IMR-90 (cell line): ENCODE measurements around the gene XPO4. TPM values are rescaled to one million over a fixed set of nuclear protein-coding genes. Genes with fewer than 3 reads are reported as not detected.

Experiments used
- ATAC-seq: fragments of 200-7000 bp; cut with Tn5 transposase; 2 replicates; pipeline ENCODE4 v1.9.1; 2020; ENCODE audit warnings: low read depth, mild to moderate bottlenecking, moderate library complexity
- BruUV-seq: library from RNA; stranded (reverse); fragments of 400-500 nt; replicated peaks from 2 replicates; lab custom pipeline; 2021; lab: Mats Ljungman, UMichigan
- CTCF ChIA-PET: fragments of 300-600 bp; formaldehyde crosslinking; extraction: SDS; loops from one replicate; lab custom pipeline; 2021; ENCODE audit warnings: antibody characterized with exemption; lab: Yijun Ruan, JAX
- POLR2A ChIA-PET: fragments of 300-600 bp; sonication (Branson Sonifier 250); formaldehyde crosslinking; loops from one replicate; lab custom pipeline; 2022; ENCODE audit warnings: antibody characterized with exemption; ENCODE audit not compliant: unreplicated experiment; lab: Charles Lee
- DNase-seq: peaks from one replicate; pipeline ENCODE4 v3.0.0; 2013
- H2AFZ ChIP-seq: replicated peaks from 2 replicates; pipeline ENCODE3; 2013; ENCODE audit warnings: low read length, mild to moderate bottlenecking; ENCODE audit not compliant: poor library complexity
- H2AK5ac ChIP-seq: 2 replicates; pipeline ENCODE4 v1.6.1; 2013; ENCODE audit warnings: low read depth, low read length, inconsistent platforms
- H2AK9ac ChIP-seq: replicated peaks from 2 replicates; pipeline ENCODE3; 2013; ENCODE audit warnings: mild to moderate bottlenecking, low read depth, low read length, moderate library complexity; ENCODE audit not compliant: poor library complexity
- H2BK120ac ChIP-seq: 2 replicates; pipeline ENCODE4 v1.6.1; 2013; ENCODE audit warnings: low read depth, low read length, inconsistent platforms
- H2BK15ac ChIP-seq: 3 replicates; pipeline ENCODE4 v1.6.1; 2013; ENCODE audit warnings: low read depth, low read length, inconsistent platforms
- H2BK20ac ChIP-seq: 2 replicates; pipeline ENCODE4 v1.6.1; 2013; ENCODE audit warnings: low read depth, mild to moderate bottlenecking, inconsistent platforms, low read length, moderate library complexity
- H2BK5ac ChIP-seq: 2 replicates; pipeline ENCODE4 v1.6.1; 2013; ENCODE audit warnings: mild to moderate bottlenecking, low read depth, low read length, inconsistent platforms; ENCODE audit not compliant: poor library complexity, severe bottlenecking
- H3K14ac ChIP-seq: replicated peaks from 2 replicates; pipeline ENCODE4 v1.6.1; 2013; ENCODE audit warnings: low read depth, low read length, inconsistent platforms
- H3K18ac ChIP-seq: 2 replicates; pipeline ENCODE4 v1.6.1; 2013; ENCODE audit warnings: low read depth, low read length, control low read depth
- H3K23ac ChIP-seq: 2 replicates; pipeline ENCODE4 v1.6.1; 2013; ENCODE audit warnings: low read depth, low read length, inconsistent platforms
- H3K27ac ChIP-seq: 2 replicates; pipeline ENCODE4 v1.5.1; 2013; ENCODE audit warnings: mild to moderate bottlenecking, control low read depth, low read length; ENCODE audit not compliant: insufficient read depth
- H3K27me3 ChIP-seq: 2 replicates; pipeline ENCODE4 v1.6.1; 2013; ENCODE audit warnings: low read length; ENCODE audit not compliant: control insufficient read depth, insufficient read depth
- H3K36me3 ChIP-seq: 2 replicates; pipeline ENCODE4 v1.6.1; 2013; ENCODE audit warnings: low read length, mixed read lengths; ENCODE audit not compliant: control insufficient read depth, insufficient read depth
- H3K4ac ChIP-seq: 2 replicates; pipeline ENCODE4 v1.6.1; 2013; ENCODE audit warnings: low read depth, low read length, inconsistent platforms
- H3K4me1 ChIP-seq: 2 replicates; pipeline ENCODE4 v1.6.1; 2013; ENCODE audit warnings: low read length, mixed read lengths; ENCODE audit not compliant: control insufficient read depth, insufficient read depth
- H3K4me2 ChIP-seq: 2 replicates; pipeline ENCODE4 v1.6.1; 2013; ENCODE audit warnings: low read depth, mild to moderate bottlenecking, control low read depth, low read length, moderate library complexity
- H3K4me3 ChIP-seq: 2 replicates; pipeline ENCODE4 v1.5.1; 2013; ENCODE audit warnings: low read depth, mild to moderate bottlenecking, control low read depth, low read length, moderate library complexity; ENCODE audit not compliant: insufficient read depth
- H3K56ac ChIP-seq: 2 replicates; pipeline ENCODE4 v1.6.1; 2013; ENCODE audit warnings: low read length, inconsistent platforms; ENCODE audit not compliant: insufficient read depth; ENCODE audit errors: extremely low read depth
- H3K79me1 ChIP-seq, 2 experiments: 2 replicates each; pipeline ENCODE4 v1.6.1; 2013; ENCODE audit warnings: low read length in 2 of 2, inconsistent platforms in 1 of 2, low read depth in 1 of 2
- H3K9ac ChIP-seq: 2 replicates; pipeline ENCODE4 v1.6.1; 2013; ENCODE audit warnings: low read depth, low read length, control low read depth
- H3K9me1 ChIP-seq: 2 replicates; pipeline ENCODE4 v1.6.1; 2013; ENCODE audit warnings: low read length, inconsistent platforms; ENCODE audit not compliant: insufficient read depth
- H3K9me3 ChIP-seq: 2 replicates; pipeline ENCODE4 v1.6.1; 2013; ENCODE audit warnings: low read length; ENCODE audit not compliant: control insufficient read depth, insufficient read depth
- H4K20me1 ChIP-seq: 2 replicates; pipeline ENCODE4 v1.6.1; 2013; ENCODE audit warnings: low read length, inconsistent platforms; ENCODE audit not compliant: insufficient read depth
- H4K5ac ChIP-seq: 2 replicates; pipeline ENCODE4 v1.6.1; 2013; ENCODE audit warnings: mild to moderate bottlenecking, low read depth, low read length, control low read depth
- H4K8ac ChIP-seq, 2 experiments: 2 replicates each; pipeline ENCODE4 v1.6.1; 2013; ENCODE audit warnings: low read depth in 2 of 2, low read length in 2 of 2, control low read depth in 1 of 2, inconsistent platforms in 1 of 2
- H4K91ac ChIP-seq: 2 replicates; pipeline ENCODE4 v1.6.1; 2013; ENCODE audit warnings: low read depth, low read length, inconsistent platforms; ENCODE audit not compliant: insufficient read depth
- CEBPB ChIP-seq: IDR thresholded peaks from 2 replicates; pipeline ENCODE4 v1.6.1; 2012; ENCODE audit warnings: low read depth, low read length, improper control_type of control experiment
- MAZ ChIP-seq: IDR thresholded peaks from 2 replicates; pipeline ENCODE4 v1.6.1; 2012; ENCODE audit warnings: low read depth, mild to moderate bottlenecking, low read length, improper control_type of control experiment, moderate library complexity, borderline replicate concordance
- SMC3 ChIP-seq: fragments of 150-350 bp; IDR thresholded peaks from 2 replicates; pipeline ENCODE4 v1.6.1; 2016; ENCODE audit warnings: low read depth, mild to moderate bottlenecking, antibody characterized with exemption, low read length, moderate library complexity
- WGBS, 2 experiments: methylation state at CpG; one replicate each; pipeline versions ENCODE4 v1.1.5 to v1.1.7; 2013; ENCODE audit warnings: missing lambda C conversion rate in 2 of 2; ENCODE audit not compliant: insufficient read length in 1 of 2; ENCODE audit errors: extremely low coverage in 2 of 2; 5-methylcytosine and 5-hydroxymethylcytosine counted together
- dilution Hi-C: fragments of 300-500 bp; cut with HindIII; formaldehyde crosslinking; loops from one replicate; pipeline ENCODE4 v1.14.3; 2018; ENCODE audit warnings: low sequenced_read_pairs; ENCODE audit not compliant: unreplicated experiment
- in situ Hi-C: fragments of 300-500 bp; cut with MboI; formaldehyde crosslinking; loops from 3 replicates; pipeline ENCODE4 v1.14.3; 2019; ENCODE audit warnings: low sequenced_read_pairs, inconsistent platforms, mixed read lengths
- intact Hi-C: fragments of 100-400 bp; cut with micrococcal nuclease; formaldehyde crosslinking; loops from 2 replicates; pipeline ENCODE4 v1.10.0; 2022
- polyA plus RNA-seq, 3 experiments: library from polyadenylated mRNA; depleted of rRNA; stranded (reverse); fragments of >200 nt; gene quantifications; 2 replicates each; pipeline ENCODE4 v1.2.3, GENCODE V29; 2012; ENCODE audit warnings: low replicate concordance in 1 of 3
- total RNA-seq: library from RNA; depleted of rRNA; stranded (reverse); fragments of >200 nt; gene quantifications from 2 replicates; pipeline ENCODE4 v1.2.3, GENCODE V29; 2012

XPO4 gene
- total and polyA plus RNA-seq, 2 of the 4 experiments (the other 2 are of a cell fraction) = 5.0 to 21.1 TPM

- Histone ChIP-seq H3K56ac (no peak overlapping the region), H2BK5ac (no peak overlapping the region), H4K91ac (no peak overlapping the region), H3K4ac (no peak overlapping the region), H2AK5ac (no peak overlapping the region), H3K4me2 (no peak overlapping the region), H3K36me3 (peaks cover 6% of the 10 kb centered on the region), H4K8ac (no peak overlapping the region), H3K18ac (no peak overlapping the region), H3K4me1 (no peaks in the 10 kb centered on the region), H2BK15ac (no peak overlapping the region), H3K23ac (no peak overlapping the region), H4K5ac (no peak overlapping the region), H2AFZ (no peak overlapping the region), H2AK9ac (no peak overlapping the region), H3K9me1 (no peaks in the 10 kb centered on the region), H4K20me1 (no peaks in the 10 kb centered on the region), H3K27ac (no peak overlapping the region), H3K4me3 (no peak overlapping the region), H3K79me1 (peaks cover 0 to 10% of the 10 kb centered on the region in 2 experiments; a peak in 3 of 4 replicates), H3K9ac (no peak overlapping the region), H3K9me3 (no peaks in the 10 kb centered on the region), H3K14ac (no peak overlapping the region), H2BK120ac (no peak overlapping the region), H2BK20ac (no peak overlapping the region), H3K27me3 (no peaks in the 10 kb centered on the region)
- DNase-seq = no peak
- in situ Hi-C loops = loop anchor here (10.0 to 25.0 kb wide), 2 partner anchors 338 to 646 kb away; partner anchors contain the start of gene GJB2
- WGBS, 2 experiments = no CpG with 5 or more reads among the region's 3 CpGs
- intact Hi-C loops = no loop called here
- CTCF ChIA-PET = interaction anchor here (0.5 to 1.1 kb wide), 2 partner anchors 63 to 92 kb away, joined by 4 read pairs; no protein-coding TSS in a partner anchor
- no peak for ATAC-seq
- POLR2A ChIA-PET = no interaction called here
- TF ChIP-seq CEBPB (no peak), MAZ (no peak), SMC3 (no peak)
- no TSS peak for BruUV-seq
- dilution Hi-C loops = no loop called here
Observed at GRCh38 chr13:20832861-20833260, 69.7 kb downstream of the XPO4 start.
